H9 (cell line): ENCODE measurements around the gene PTPN11. TPM values are rescaled to one million over a fixed set of nuclear protein-coding genes. Genes with fewer than 3 reads are reported as not detected.
"Not testable (repeated sequence)": the region's sequence is repeated elsewhere in the genome, so short reads cannot be mapped to it uniquely, and the experiment has no call there.

Source experiments
- DNase-seq: peaks from one replicate; pipeline ENCODE4 v3.0.0-alpha.2; 2017
- H2AFZ ChIP-seq: one replicate; pipeline ENCODE4 v1.6.1; 2013; ENCODE audit warnings: mild to moderate bottlenecking, low read length, control low read depth, moderate library complexity
- H2AK5ac ChIP-seq: 2 replicates; pipeline ENCODE4 v1.6.1; 2013; ENCODE audit warnings: low read length, control low read depth, mixed read lengths; ENCODE audit not compliant: insufficient read length
- H2BK120ac ChIP-seq: one replicate; pipeline ENCODE4 v1.6.1; 2013; ENCODE audit warnings: low read depth, mild to moderate bottlenecking, low read length, control low read depth, inconsistent platforms; ENCODE audit not compliant: poor library complexity, severe bottlenecking
- H2BK12ac ChIP-seq: 2 replicates; pipeline ENCODE4 v1.6.1; 2013; ENCODE audit warnings: low read length, control low read depth, mixed read lengths, low read depth; ENCODE audit not compliant: insufficient read length
- H2BK15ac ChIP-seq: 2 replicates; pipeline ENCODE4 v1.6.1; 2013; ENCODE audit warnings: low read depth, low read length, control low read depth
- H2BK20ac ChIP-seq: one replicate; pipeline ENCODE4 v1.6.1; 2013; ENCODE audit warnings: low read depth, mild to moderate bottlenecking, low read length, control low read depth, inconsistent platforms; ENCODE audit not compliant: poor library complexity, severe bottlenecking
- H2BK5ac ChIP-seq: 2 replicates; pipeline ENCODE4 v1.6.1; 2013; ENCODE audit warnings: low read length, control low read depth, mixed read lengths; ENCODE audit not compliant: insufficient read length
- H3K14ac ChIP-seq: 2 replicates; pipeline ENCODE4 v1.6.1; 2013; ENCODE audit warnings: low read length, control low read depth; ENCODE audit not compliant: insufficient read depth
- H3K18ac ChIP-seq: 2 replicates; pipeline ENCODE4 v1.6.1; 2013; ENCODE audit warnings: low read depth, mild to moderate bottlenecking, mixed read lengths, low read length, control low read depth; ENCODE audit not compliant: insufficient read length
- H3K23ac ChIP-seq: 2 replicates; pipeline ENCODE4 v1.6.1; 2013; ENCODE audit warnings: low read length, control low read depth, mixed read lengths, low read depth; ENCODE audit not compliant: insufficient read length
- H3K23me2 ChIP-seq: 2 replicates; pipeline ENCODE4 v1.6.1; 2013; ENCODE audit warnings: low read depth, mild to moderate bottlenecking, mixed read lengths, low read length, control low read depth; ENCODE audit not compliant: insufficient read length, poor library complexity, severe bottlenecking
- H3K27ac ChIP-seq: 2 replicates; pipeline ENCODE4 v1.5.1; 2013; ENCODE audit warnings: low read length, control low read depth, mixed read lengths, low read depth; ENCODE audit not compliant: insufficient read length
- H3K27me3 ChIP-seq: 2 replicates; pipeline ENCODE4 v1.6.1; 2013; ENCODE audit warnings: low read length, control low read depth, inconsistent platforms; ENCODE audit not compliant: insufficient read depth
- H3K4ac ChIP-seq: 2 replicates; pipeline ENCODE4 v1.6.1; 2013; ENCODE audit warnings: low read depth, mild to moderate bottlenecking, control low read depth, inconsistent platforms, low read length, moderate library complexity
- H3K4me1 ChIP-seq: 2 replicates; pipeline ENCODE4 v1.6.1; 2013; ENCODE audit warnings: low read length, control low read depth, inconsistent platforms; ENCODE audit not compliant: insufficient read depth
- H3K4me2 ChIP-seq: 2 replicates; pipeline ENCODE4 v1.6.1; 2013; ENCODE audit warnings: low read length, control low read depth, mixed read lengths; ENCODE audit not compliant: insufficient read length, insufficient read depth
- H3K56ac ChIP-seq: 2 replicates; pipeline ENCODE4 v1.6.1; 2013; ENCODE audit warnings: low read depth, mild to moderate bottlenecking, mixed read lengths, low read length, control low read depth; ENCODE audit not compliant: insufficient read length
- H3K79me1 ChIP-seq: 2 replicates; pipeline ENCODE4 v1.6.1; 2013; ENCODE audit warnings: low read depth, mild to moderate bottlenecking, moderate library complexity, low read length, control low read depth, inconsistent platforms; ENCODE audit not compliant: insufficient read depth, poor library complexity, severe bottlenecking
- H3K79me2 ChIP-seq: 2 replicates; pipeline ENCODE4 v1.6.1; 2013; ENCODE audit warnings: low read length, control low read depth, inconsistent platforms; ENCODE audit not compliant: insufficient read depth
- H3K9ac ChIP-seq: 2 replicates; pipeline ENCODE4 v1.6.1; 2013; ENCODE audit warnings: low read length, control low read depth, mixed read lengths; ENCODE audit not compliant: insufficient read length; ENCODE audit errors: extremely low read depth
- H3K9me3 ChIP-seq: one replicate; pipeline ENCODE4 v1.6.1; 2013; ENCODE audit warnings: low read depth, low read length, inconsistent platforms; ENCODE audit not compliant: control insufficient read depth
- H3T11ph ChIP-seq: one replicate; pipeline ENCODE4 v1.6.1; 2013; ENCODE audit warnings: mild to moderate bottlenecking, low read length, control low read depth, inconsistent platforms
- H4K20me1 ChIP-seq: one replicate; pipeline ENCODE4 v1.6.1; 2013; ENCODE audit not compliant: control insufficient read depth, insufficient read length, insufficient read depth
- H4K5ac ChIP-seq: 2 replicates; pipeline ENCODE4 v1.6.1; 2013; ENCODE audit warnings: low read depth, mild to moderate bottlenecking, mixed read lengths, low read length, control low read depth; ENCODE audit not compliant: insufficient read length
- H4K8ac ChIP-seq: replicated peaks from 2 replicates; pipeline ENCODE4 v1.6.1; 2013; ENCODE audit warnings: low read length, control low read depth, mixed read lengths, low read depth; ENCODE audit not compliant: insufficient read length
- H4K91ac ChIP-seq: 2 replicates; pipeline ENCODE4 v1.6.1; 2013; ENCODE audit warnings: low read depth, mild to moderate bottlenecking, moderate library complexity, mixed read lengths, low read length, control low read depth; ENCODE audit not compliant: insufficient read length
- H3K27ac Mint-ChIP-seq, 3 experiments: 2 replicates in 2 of 3; 3 replicates in 1 of 3; pipeline ENCODE4 v1.8.0; 2020 to 2021; ENCODE audit warnings: mixed read lengths in 3 of 3, mild to moderate bottlenecking in 1 of 3, moderate library complexity in 1 of 3
- H3K27me3 Mint-ChIP-seq: 2 replicates; pipeline ENCODE4 v1.8.0; 2021; ENCODE audit warnings: low read depth, mild to moderate bottlenecking, moderate library complexity, mixed read lengths
- H3K36me3 Mint-ChIP-seq, 3 experiments: 2 replicates in 2 of 3; 3 replicates in 1 of 3; pipeline ENCODE4 v1.8.0; 2020 to 2021; ENCODE audit warnings: low read depth in 3 of 3, mixed read lengths in 3 of 3; ENCODE audit not compliant: insufficient read depth in 1 of 3
- H3K4me1 Mint-ChIP-seq, 2 experiments: 2 replicates each; pipeline ENCODE4 v1.8.0; 2020; ENCODE audit warnings: mixed read lengths in 2 of 2
- H3K4me3 Mint-ChIP-seq, 2 experiments: 2 replicates in 1 of 2; 3 replicates in 1 of 2; pipeline ENCODE4 v1.8.0; 2020 to 2021; ENCODE audit warnings: mild to moderate bottlenecking in 2 of 2, mixed read lengths in 2 of 2, moderate library complexity in 1 of 2
- H3K9me3 Mint-ChIP-seq, 2 experiments: 2 replicates in 1 of 2; 3 replicates in 1 of 2; pipeline ENCODE4 v1.8.0; 2020; ENCODE audit warnings: mild to moderate bottlenecking in 2 of 2, mixed read lengths in 2 of 2, moderate library complexity in 1 of 2
- CTCF ChIP-seq: fragments of 200-600 bp; sonication (generic); conservative IDR thresholded peaks from 3 replicates; pipeline ENCODE4 v1.8.0; 2021; ENCODE audit warnings: antibody characterized with exemption, mild to moderate bottlenecking
- WGBS: extraction: QIAGEN DNeasy Blood & Tissue Kit; methylation state at CpG from one replicate; pipeline ENCODE4 v1.1.7; 2013; ENCODE audit warnings: missing lambda C conversion rate, low lambda C conversion rate, mixed read lengths; ENCODE audit not compliant: insufficient read length; ENCODE audit errors: extremely low coverage; 5-methylcytosine and 5-hydroxymethylcytosine counted together
- total RNA-seq: library from RNA; stranded (reverse); gene quantifications from 2 replicates; pipeline ENCODE4 v1.2.1, GENCODE V29; 2021

The PTPN11 gene
- total RNA-seq, 1 experiment from 2014 or later, result 112 TPM

GRCh38 chr12:112518365-112518735 lies 99.6 kb downstream of the PTPN11 start:
- Histone ChIP-seq H3K79me2 (no peaks in the 10 kb centered on the region), H4K91ac (no peak overlapping the region), H3K4me1 (no peaks in the 10 kb centered on the region; the same call in 1 of the 2 replicates), H4K8ac (no peak overlapping the region), H4K20me1 (no peaks in the 10 kb centered on the region), H2AFZ (no peak overlapping the region), H3K56ac (no peak overlapping the region), H3T11ph (no peak overlapping the region), H4K5ac (no peak overlapping the region), H3K27me3 (no peaks in the 10 kb centered on the region), H3K14ac (no peak overlapping the region), H3K27ac (no peak overlapping the region), H2BK15ac (no peak overlapping the region), H3K79me1 (no peaks in the 10 kb centered on the region), H3K4ac (no peak overlapping the region), H3K23me2 (no peaks in the 10 kb centered on the region), H3K9me3 (no peaks in the 10 kb centered on the region), H3K23ac (no peak overlapping the region), H3K18ac (no peak overlapping the region), H2AK5ac (no peak overlapping the region), H2BK12ac (no peak overlapping the region), H2BK120ac (no peak overlapping the region), H3K9ac (no peak overlapping the region), H2BK5ac (no peak overlapping the region), H3K4me2 (no peak overlapping the region), H2BK20ac (no peak overlapping the region)
- TF ChIP-seq CTCF, result no peak
- Mint-ChIP-seq H3K9me3 (0 out of 5 replicates have a peak, but pooled peaks cover 0 to 3% of the 10 kb centered on the region in 2 experiments), H3K27ac (no peak overlapping the region), H3K36me3 (no peaks in the 10 kb centered on the region), H3K27me3 (no peaks in the 10 kb centered on the region; the same call in 1 of the 2 replicates), H3K4me1 (peaks cover 0 to 8% of the 10 kb centered on the region in 2 experiments; a peak in 2 of 4 replicates), H3K4me3 (no peak overlapping the region)
- no CpG with 5 or more reads among the region's 7 CpGs for WGBS
- DNase-seq, result no peak

GRCh38 chr12:112519841-112520340 lies 101.1 kb downstream of the PTPN11 start:
- H3T11ph ChIP-seq, H3K18ac ChIP-seq, H3K4me3 Mint-ChIP-seq, H3K27me3 Mint-ChIP-seq, H3K4ac ChIP-seq, H2AFZ ChIP-seq, H3K4me2 ChIP-seq, H2BK12ac ChIP-seq, H4K20me1 ChIP-seq, H2BK5ac ChIP-seq, H4K5ac ChIP-seq, H3K9me3 ChIP-seq, H3K79me1 ChIP-seq, H3K14ac ChIP-seq, H3K56ac ChIP-seq, H3K9ac ChIP-seq, H4K8ac ChIP-seq, H2BK15ac ChIP-seq, H3K27me3 ChIP-seq, H3K23ac ChIP-seq, H2BK20ac ChIP-seq, H3K36me3 Mint-ChIP-seq, H3K79me2 ChIP-seq, H3K4me1 ChIP-seq, H3K9me3 Mint-ChIP-seq, DNase-seq, H3K4me1 Mint-ChIP-seq, H2AK5ac ChIP-seq, H3K27ac ChIP-seq, H3K23me2 ChIP-seq, H2BK120ac ChIP-seq, H4K91ac ChIP-seq, H3K27ac Mint-ChIP-seq: not testable (repeated sequence)
- WGBS, result no CpG with 5 or more reads among the region's 26 CpGs
